ENCODE data around the gene FBXL7.

Gene FBXL7

DNA sequence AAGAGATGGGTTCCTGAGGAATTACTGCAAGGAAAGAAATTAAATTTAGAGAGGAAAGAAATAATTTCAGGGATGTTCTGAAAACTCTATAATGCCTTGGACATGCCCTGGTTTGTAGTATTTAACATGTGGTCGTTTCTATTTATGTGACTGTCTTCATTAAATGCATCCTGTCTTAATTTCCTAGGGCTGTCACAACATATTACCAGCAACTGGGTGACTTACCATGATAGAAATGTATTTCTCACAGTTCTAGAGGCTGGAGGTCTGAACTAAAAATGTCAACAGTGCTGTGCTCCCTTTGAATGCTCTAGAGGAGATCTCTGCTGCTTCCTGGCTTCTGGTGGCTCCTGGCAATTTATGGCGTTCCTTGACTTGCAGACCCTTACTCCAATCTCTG lies 287.7 kb downstream of the FBXL7 start:
- no peaks in the 10 kb centered on the region for H3K4me1 Mint-ChIP-seq (ENCODE audit: low read depth)
- H3K27ac Mint-ChIP-seq: no peak overlapping the region
- H3K4me3 Mint-ChIP-seq: no peak overlapping the region
- no peak for DNase-seq
- H3K9me3 Mint-ChIP-seq: no peaks in the 10 kb centered on the region
- H3K36me3 Mint-ChIP-seq (ENCODE audit: low read depth): no peaks in the 10 kb centered on the region
- no peaks in the 10 kb centered on the region for H3K27me3 Mint-ChIP-seq

DNA sequence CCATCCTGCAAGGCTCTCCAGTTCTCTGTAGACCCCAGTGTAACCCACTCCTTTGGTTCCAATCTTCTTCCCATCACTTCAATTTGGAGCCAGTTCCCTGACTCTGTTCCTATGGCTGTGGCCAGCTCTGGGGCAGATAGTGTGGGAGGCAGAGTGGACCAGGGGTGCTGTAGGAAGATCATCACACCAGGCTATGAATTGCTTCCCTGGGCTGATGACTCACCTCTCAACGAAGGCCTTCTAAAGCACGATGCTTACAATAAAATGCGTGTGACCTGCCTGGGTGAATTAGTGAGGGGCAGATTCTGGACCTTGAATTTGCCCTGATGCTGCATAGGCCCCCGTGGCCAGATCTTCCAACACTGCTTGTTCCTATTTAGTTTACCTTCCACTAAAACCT lies 289.7 kb downstream of the FBXL7 start:
- Mint-ChIP-seq H3K4me3 (no peak overlapping the region), H3K9me3 (no peaks in the 10 kb centered on the region), H3K36me3 (ENCODE audit: low read depth) (no peaks in the 10 kb centered on the region), H3K27ac (no peak overlapping the region), H3K27me3 (no peaks in the 10 kb centered on the region), H3K4me1 (ENCODE audit: low read depth) (no peaks in the 10 kb centered on the region)
- no peak for DNase-seq

DNA sequence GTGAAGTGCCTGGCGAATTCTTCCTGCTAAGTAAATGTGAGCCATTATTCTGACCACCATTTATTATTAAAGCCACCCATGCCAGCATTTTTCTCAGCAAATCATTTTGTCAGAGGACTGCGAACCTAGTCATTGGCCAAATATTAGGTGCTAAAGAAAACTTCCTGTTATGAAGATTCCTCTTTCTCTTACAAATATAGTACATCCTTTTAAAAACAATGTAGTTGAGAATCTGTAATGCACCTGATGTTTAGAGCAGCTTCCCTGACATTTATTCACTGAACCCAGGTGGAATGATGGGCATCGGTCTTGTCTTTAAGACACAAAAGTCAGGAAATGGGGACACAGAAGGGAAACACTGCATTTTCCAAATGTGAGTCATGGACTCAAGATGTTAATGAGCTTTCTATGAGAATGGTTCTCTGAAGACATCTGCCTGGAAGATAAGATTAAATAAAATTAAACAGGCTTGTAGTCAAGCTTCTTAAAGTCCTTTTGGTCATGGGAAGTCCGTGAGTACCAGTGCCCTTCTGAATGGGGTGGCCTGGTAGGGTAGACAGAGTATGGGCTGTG lies 290.6 kb downstream of the FBXL7 start:
- Mint-ChIP-seq H3K4me1 (ENCODE audit: low read depth) (no peaks in the 10 kb centered on the region), H3K9me3 (no peaks in the 10 kb centered on the region), H3K27me3 (no peaks in the 10 kb centered on the region), H3K27ac (no peak overlapping the region), H3K36me3 (ENCODE audit: low read depth) (no peaks in the 10 kb centered on the region), H3K4me3 (no peak overlapping the region)
- DNase-seq: no peak

DNA sequence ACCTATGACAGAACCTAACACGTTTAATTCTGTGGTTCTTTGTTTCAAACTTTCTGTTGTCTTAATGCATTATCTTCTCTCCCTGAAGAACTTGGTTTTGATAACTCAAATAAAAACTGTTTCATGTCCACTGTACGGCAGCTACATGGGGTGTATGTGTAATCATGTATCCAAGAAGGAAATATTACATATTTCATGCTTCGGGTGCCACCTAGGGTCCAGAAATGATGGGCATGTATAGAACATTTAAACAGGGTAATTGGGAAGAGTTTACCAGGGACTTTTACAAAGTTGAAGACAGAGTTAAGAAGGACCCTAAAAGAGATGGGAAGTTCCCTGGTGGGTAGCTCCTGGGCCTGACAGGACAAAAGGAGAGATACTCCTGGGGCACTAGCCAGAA lies 291.3 kb downstream of the FBXL7 start:
- Mint-ChIP-seq H3K4me3 (no peak overlapping the region), H3K36me3 (ENCODE audit: low read depth) (no peaks in the 10 kb centered on the region), H3K9me3 (no peaks in the 10 kb centered on the region), H3K27me3 (no peaks in the 10 kb centered on the region), H3K4me1 (ENCODE audit: low read depth) (no peaks in the 10 kb centered on the region), H3K27ac (no peak overlapping the region)
- DNase-seq: no peak

DNA sequence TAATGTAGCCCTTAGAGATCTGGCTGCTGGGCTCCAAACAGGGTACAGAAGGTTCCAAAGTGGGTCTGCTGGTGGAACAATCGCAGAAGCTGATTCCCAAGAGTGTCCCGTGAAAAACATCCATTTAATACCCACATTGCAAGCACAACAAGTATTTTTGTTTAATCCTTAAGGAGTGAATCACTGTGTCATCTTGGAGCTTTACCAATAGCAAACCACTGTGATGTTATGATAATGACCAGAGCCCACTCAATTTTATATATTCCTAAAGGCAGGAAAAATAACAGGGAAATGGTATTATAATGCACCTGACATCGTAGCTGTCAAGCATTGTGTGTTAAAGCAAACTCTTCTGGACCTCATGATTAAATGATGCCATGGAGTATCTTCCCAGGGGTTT lies 291.9 kb downstream of the FBXL7 start:
- no peak overlapping the region for H3K27ac Mint-ChIP-seq
- no peaks in the 10 kb centered on the region for H3K9me3 Mint-ChIP-seq
- DNase-seq: no peak
- no peak overlapping the region for H3K4me3 Mint-ChIP-seq
- no peaks in the 10 kb centered on the region for H3K4me1 Mint-ChIP-seq (ENCODE audit: low read depth)
- H3K36me3 Mint-ChIP-seq (ENCODE audit: low read depth): no peaks in the 10 kb centered on the region
- H3K27me3 Mint-ChIP-seq: no peaks in the 10 kb centered on the region

DNA sequence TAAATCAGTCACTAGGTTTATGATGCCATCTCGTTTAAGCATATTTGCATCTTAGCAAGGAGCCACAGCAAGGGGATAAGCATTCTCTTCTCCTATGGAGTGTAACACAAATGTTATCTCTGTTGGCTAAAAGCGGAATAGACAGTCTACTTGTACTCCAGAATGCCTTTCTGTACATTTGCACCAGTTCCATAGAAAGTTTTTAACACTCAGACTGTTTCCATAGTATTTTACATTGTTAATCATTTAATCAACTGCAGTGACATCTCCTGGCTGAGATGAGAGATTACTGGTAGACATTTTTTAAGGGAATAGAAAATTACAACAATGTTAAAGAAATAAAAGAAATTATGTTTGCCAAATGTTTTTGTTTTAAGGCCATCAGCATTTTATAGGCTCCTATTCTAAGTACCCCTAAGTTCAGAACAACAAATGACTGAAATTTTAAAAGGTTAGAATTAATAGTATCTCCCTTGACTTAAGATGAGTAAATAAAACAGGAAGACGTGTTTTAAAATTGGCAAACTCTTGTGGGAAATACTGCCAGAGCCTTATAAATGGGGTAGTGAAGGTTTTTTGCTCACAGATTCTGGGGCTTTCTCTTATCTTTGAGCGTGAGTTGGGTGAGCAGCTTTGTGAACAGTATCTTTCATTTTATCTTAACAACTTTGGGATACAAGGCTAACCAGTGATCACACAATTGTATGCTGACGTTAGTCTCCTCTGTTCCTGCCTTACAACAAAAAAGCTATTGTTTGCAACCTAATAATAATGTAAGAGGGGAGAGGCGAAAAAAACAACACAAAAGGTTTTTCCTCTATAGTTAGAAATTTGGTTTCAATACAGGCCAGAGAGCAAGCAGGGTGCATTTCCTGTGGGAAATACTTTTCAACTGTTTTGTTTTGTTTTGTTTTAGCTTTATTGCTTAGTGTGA lies 294.3 kb downstream of the FBXL7 start:
- Mint-ChIP-seq H3K36me3 (ENCODE audit: low read depth) (no peaks in the 10 kb centered on the region), H3K27me3 (no peaks in the 10 kb centered on the region), H3K27ac (no peak overlapping the region), H3K4me3 (no peak overlapping the region), H3K4me1 (ENCODE audit: low read depth) (no peaks in the 10 kb centered on the region), H3K9me3 (no peaks in the 10 kb centered on the region)
- DNase-seq: no peak

DNA sequence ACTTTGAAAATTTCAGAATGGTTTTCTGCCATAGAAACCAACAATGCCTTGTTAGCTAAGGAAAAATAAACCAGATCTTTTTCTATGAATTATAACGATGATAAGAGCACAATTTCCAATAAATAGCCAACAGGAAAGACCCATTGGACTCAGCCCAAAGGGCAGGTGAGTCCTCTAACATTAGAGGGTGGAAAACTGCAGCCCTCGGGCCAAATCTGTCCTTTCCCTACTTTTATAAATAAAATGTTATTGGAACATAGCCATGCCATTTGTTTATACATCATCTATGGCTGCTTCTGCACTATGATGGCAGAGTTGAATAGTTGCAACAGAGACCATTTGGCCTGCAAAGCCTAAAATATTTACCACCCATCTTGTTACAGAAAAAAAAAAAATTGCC lies 296.1 kb downstream of the FBXL7 start:
- H3K36me3 Mint-ChIP-seq (ENCODE audit: low read depth): no peaks in the 10 kb centered on the region
- no peak overlapping the region for H3K27ac Mint-ChIP-seq
- no peaks in the 10 kb centered on the region for H3K27me3 Mint-ChIP-seq
- H3K9me3 Mint-ChIP-seq: no peaks in the 10 kb centered on the region
- no peak for DNase-seq
- no peaks in the 10 kb centered on the region for H3K4me1 Mint-ChIP-seq (ENCODE audit: low read depth)
- H3K4me3 Mint-ChIP-seq: no peak overlapping the region

DNA sequence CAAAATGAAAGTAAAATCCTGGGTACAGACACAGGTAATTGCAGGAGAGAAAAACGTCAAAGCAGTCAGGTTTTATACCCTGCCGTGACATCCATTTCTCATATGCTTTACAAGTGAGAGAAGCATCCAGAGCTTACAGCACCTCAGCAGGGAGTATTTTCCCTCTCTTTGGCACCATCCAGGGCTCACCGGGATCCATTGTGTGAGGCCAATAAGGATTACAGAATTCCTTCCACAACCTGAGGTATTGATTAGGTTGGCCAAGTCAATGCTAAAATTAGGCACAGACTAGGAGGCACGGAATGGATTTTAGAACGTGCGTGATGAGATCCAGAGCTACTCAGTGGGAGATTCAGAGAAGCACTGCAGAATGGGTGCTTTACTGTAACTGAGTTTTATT lies 296.6 kb downstream of the FBXL7 start:
- H3K4me3 Mint-ChIP-seq: no peak overlapping the region
- no peak overlapping the region for H3K27ac Mint-ChIP-seq
- no peaks in the 10 kb centered on the region for H3K36me3 Mint-ChIP-seq (ENCODE audit: low read depth)
- no peaks in the 10 kb centered on the region for H3K9me3 Mint-ChIP-seq
- DNase-seq: no peak
- no peaks in the 10 kb centered on the region for H3K4me1 Mint-ChIP-seq (ENCODE audit: low read depth)
- H3K27me3 Mint-ChIP-seq: no peaks in the 10 kb centered on the region

DNA sequence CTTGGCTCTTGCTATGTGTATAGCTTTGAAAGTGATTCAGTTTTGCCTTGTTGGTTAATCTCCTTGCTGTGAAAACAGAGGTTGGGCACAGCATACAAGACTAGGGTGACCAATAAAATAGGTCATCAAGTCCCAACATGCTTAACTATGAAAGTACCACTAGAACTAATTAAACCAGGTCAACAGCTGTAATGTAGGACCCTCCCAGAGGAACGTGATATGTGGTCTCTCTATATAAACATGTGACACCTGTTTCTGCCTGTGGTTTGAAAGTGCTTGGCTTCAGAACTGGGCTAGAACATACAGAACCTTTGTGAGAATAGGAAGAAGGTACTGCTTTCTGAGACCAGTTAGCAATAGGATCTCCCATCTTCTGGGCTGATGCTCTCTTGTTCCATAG lies 297.1 kb downstream of the FBXL7 start:
- DNase-seq: no peak
- H3K4me1 Mint-ChIP-seq (ENCODE audit: low read depth): no peaks in the 10 kb centered on the region
- no peak overlapping the region for H3K4me3 Mint-ChIP-seq
- no peaks in the 10 kb centered on the region for H3K36me3 Mint-ChIP-seq (ENCODE audit: low read depth)
- no peak overlapping the region for H3K27ac Mint-ChIP-seq
- H3K27me3 Mint-ChIP-seq: no peaks in the 10 kb centered on the region
- H3K9me3 Mint-ChIP-seq: peaks cover 2% of the 10 kb centered on the region

DNA sequence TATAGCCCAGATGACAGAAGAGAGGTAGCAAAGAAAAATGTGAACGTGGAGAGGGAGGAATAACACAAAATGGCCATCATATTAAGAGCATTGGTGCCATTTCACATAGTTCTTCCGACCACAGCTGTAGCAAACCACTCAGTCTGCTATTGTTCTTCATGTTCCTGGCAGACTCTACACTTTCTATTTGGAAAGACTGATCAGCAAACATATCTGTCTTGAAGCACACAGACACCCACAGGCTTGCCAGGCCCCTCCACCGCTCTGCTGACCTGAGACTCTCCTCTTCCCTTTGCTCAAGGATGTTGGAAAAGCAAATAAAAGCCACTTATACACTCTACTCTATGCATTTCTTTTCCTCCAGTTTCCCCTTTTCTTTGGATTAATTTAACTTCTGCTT lies 298.0 kb downstream of the FBXL7 start:
- H3K36me3 Mint-ChIP-seq (ENCODE audit: low read depth): no peaks in the 10 kb centered on the region
- H3K4me3 Mint-ChIP-seq: no peak overlapping the region
- H3K9me3 Mint-ChIP-seq: peaks cover 4% of the 10 kb centered on the region
- no peak for DNase-seq
- no peaks in the 10 kb centered on the region for H3K27me3 Mint-ChIP-seq
- H3K27ac Mint-ChIP-seq: no peak overlapping the region
- no peaks in the 10 kb centered on the region for H3K4me1 Mint-ChIP-seq (ENCODE audit: low read depth)

DNA sequence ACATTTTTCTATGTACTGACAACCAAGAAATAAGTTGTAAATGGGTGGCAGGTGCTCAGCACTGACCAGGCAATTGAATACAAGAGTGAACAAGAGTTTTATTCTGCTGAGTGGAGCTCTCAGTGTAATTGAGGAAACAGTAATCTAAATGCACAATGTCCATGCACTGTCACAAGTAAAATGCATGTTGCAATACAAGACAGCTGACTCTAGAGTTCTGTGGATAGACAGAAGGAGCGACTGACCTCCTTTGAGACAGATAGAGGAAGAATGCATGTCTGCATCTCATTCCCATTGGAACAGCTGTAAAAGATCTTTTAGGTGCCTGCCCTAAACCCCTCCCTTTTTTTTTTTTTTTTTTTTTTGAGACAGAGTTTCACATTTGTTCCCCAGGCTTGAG lies 299.0 kb downstream of the FBXL7 start:
- H3K36me3 Mint-ChIP-seq (ENCODE audit: low read depth): no peaks in the 10 kb centered on the region
- no peaks in the 10 kb centered on the region for H3K4me1 Mint-ChIP-seq (ENCODE audit: low read depth)
- peaks cover 6% of the 10 kb centered on the region for H3K9me3 Mint-ChIP-seq

DNA sequence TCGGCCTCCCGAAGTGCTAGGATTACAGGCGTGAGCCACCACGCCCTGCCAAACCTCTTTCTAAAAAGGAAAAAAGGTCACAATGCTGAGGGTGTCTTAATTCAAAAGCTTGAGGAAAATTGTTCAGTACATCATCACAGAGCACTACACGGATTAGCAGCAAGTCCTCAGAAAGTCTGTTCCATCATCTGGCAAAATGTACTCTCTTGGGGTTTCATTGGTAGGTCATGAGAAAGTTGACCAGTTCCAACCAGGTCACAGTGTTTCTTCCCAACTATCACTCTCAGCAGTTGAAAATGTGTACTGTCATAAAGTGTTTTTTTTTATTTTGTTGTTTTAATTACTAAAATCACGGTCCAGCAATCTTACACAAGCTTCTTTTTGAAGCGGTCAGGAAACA lies 299.6 kb downstream of the FBXL7 start:
- H3K36me3 Mint-ChIP-seq (ENCODE audit: low read depth): no peaks in the 10 kb centered on the region
- H3K4me1 Mint-ChIP-seq (ENCODE audit: low read depth): no peaks in the 10 kb centered on the region
- H3K9me3 Mint-ChIP-seq: peaks cover 6% of the 10 kb centered on the region
- DNase-seq: no peak
- no peaks in the 10 kb centered on the region for H3K27me3 Mint-ChIP-seq
- H3K27ac Mint-ChIP-seq: no peak overlapping the region
- H3K4me3 Mint-ChIP-seq: no peak overlapping the region

More for the DNA sequence above, 299.0 kb downstream of the FBXL7 start:
- H3K27ac Mint-ChIP-seq: no peak overlapping the region
- no peak for DNase-seq
- H3K27me3 Mint-ChIP-seq: no peaks in the 10 kb centered on the region
- H3K4me3 Mint-ChIP-seq: no peak overlapping the region

DNA sequence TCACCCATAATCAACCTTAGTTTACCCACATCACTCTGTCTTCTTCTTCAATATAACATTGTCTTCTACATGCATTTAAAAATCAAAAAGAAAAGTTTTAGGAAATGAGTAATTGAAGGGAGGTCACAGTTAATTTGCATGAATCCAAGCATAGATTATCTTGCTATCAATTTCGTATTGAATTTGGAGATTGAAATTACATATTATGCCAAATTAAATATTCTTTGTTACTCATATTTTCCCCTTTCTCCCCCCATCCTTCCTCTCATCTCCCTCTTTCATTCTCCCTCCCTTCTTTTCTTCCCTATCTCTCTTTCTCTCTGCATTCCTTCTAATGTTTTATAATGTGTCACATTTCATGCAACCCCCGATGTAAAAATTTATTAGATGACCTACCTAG lies 303.3 kb downstream of the FBXL7 start:
- no peaks in the 10 kb centered on the region for H3K36me3 Mint-ChIP-seq (ENCODE audit: low read depth)
- no peak overlapping the region for H3K4me3 Mint-ChIP-seq
- no peak for DNase-seq
- H3K4me1 Mint-ChIP-seq (ENCODE audit: low read depth): no peaks in the 10 kb centered on the region
- H3K9me3 Mint-ChIP-seq: peaks cover 11% of the 10 kb centered on the region
- no peaks in the 10 kb centered on the region for H3K27me3 Mint-ChIP-seq
- no peak overlapping the region for H3K27ac Mint-ChIP-seq

DNA sequence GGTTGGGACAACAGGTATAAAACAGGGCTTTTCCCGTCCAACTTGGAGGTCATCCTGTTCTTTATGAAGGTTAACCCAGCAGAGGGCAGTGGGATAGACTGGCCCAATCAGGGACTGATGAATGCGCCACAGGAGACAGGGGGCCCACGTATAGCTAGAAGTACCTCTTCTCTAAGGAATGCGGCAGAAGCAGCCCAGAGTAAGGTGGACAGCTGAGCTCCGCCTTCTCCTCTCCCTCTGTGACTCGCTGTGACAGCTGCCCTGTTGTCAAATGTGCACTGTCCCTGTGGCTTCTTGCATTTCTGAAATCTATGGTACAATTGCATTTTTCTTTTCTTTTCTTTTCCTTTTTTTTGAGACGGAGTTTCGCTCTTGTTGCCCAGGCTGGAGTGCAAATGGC lies 306.6 kb downstream of the FBXL7 start:
- DNase-seq: no peak
- Mint-ChIP-seq H3K4me1 (ENCODE audit: low read depth) (no peaks in the 10 kb centered on the region), H3K4me3 (no peak overlapping the region), H3K9me3 (peaks cover 17% of the 10 kb centered on the region), H3K27ac (no peak overlapping the region), H3K36me3 (ENCODE audit: low read depth) (no peaks in the 10 kb centered on the region), H3K27me3 (no peaks in the 10 kb centered on the region)

DNA sequence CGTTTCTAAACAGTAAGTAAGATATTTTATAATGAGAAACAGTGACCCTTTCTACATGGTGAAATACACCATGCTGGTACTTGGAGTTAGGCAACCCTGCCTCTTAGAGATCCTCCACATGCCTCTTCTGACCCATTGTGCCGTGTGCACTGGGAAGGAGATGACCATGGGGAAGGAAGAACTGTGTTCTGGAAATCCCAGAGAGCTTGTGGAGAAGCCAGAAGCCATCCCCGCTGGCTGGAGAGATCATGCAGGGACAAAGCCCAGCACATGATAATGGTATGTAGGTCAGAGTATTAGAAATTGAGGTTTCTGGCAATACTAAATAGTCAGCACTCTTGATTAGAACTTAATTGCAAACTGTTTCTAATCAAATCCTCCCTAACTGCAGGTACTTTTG lies 307.3 kb downstream of the FBXL7 start:
- Mint-ChIP-seq H3K36me3 (ENCODE audit: low read depth) (no peaks in the 10 kb centered on the region), H3K9me3 (peaks cover 18% of the 10 kb centered on the region), H3K4me1 (ENCODE audit: low read depth) (no peaks in the 10 kb centered on the region), H3K27me3 (no peaks in the 10 kb centered on the region), H3K4me3 (no peak overlapping the region), H3K27ac (no peak overlapping the region)
- no peak for DNase-seq
